Dedifferentiated amniotic fluid mesenchymal stem cell (primary cell): Measurements from ENCODE around the gene CFAP300.
A peak's percentile ranks its signal among the peaks of the same experiment; 100 is the strongest.

Experiments
- DNase-seq: peaks from one replicate; pipeline ENCODE4 v3.0.0-alpha.2; 2016; ENCODE audit errors: extremely low spot score

The CFAP300 gene

GRCh38 chr11:102047305-102047924, at the start of gene CFAP300:
CFAP300 (plus strand) TSS chr11:102047437; CDS start chr11:102047471, 34 bp downstream.
- peak; percentile 72 for DNase-seq

- DNase-seq: no peak
Observed at GRCh38 chr11:102001657-102002338, 45.4 kb upstream of the CFAP300 start.

GRCh38 chr11:102004220-102004619, 43.0 kb upstream of the CFAP300 start:
- DNase-seq: no peak

GRCh38 chr11:102005306-102005705, 41.9 kb upstream of the CFAP300 start:
- DNase-seq: no peak

- no peak for DNase-seq
Observed at GRCh38 chr11:102006835-102007566, 40.2 kb upstream of the CFAP300 start.

GRCh38 chr11:102007567-102008437, 39.4 kb upstream of the CFAP300 start:
- DNase-seq: peak; percentile 70

GRCh38 chr11:102010776-102011494, 36.3 kb upstream of the CFAP300 start:
- peak; percentile 86 for DNase-seq

GRCh38 chr11:102012946-102013345, 34.3 kb upstream of the CFAP300 start:
- no peak for DNase-seq

GRCh38 chr11:102014756-102015155, 32.5 kb upstream of the CFAP300 start:
- no peak for DNase-seq

- DNase-seq: no peak
Observed at GRCh38 chr11:102017026-102017425, 30.2 kb upstream of the CFAP300 start.

GRCh38 chr11:102026217-102026616, 21.0 kb upstream of the CFAP300 start:
- no peak for DNase-seq

GRCh38 chr11:102026959-102027358, 20.3 kb upstream of the CFAP300 start:
- DNase-seq: no peak

- no peak for DNase-seq
Observed at GRCh38 chr11:102036757-102037156, 10.5 kb upstream of the CFAP300 start.

- DNase-seq: peak; percentile 31
Observed at GRCh38 chr11:102046841-102047240, 396 bp upstream of the CFAP300 start.

GRCh38 chr11:102050927-102051575, 3.8 kb downstream of the CFAP300 start:
- DNase-seq: no peak

GRCh38 chr11:102061276-102061675, 14.0 kb downstream of the CFAP300 start:
- no peak for DNase-seq

GRCh38 chr11:102062106-102062505, 14.9 kb downstream of the CFAP300 start:
- no peak for DNase-seq

GRCh38 chr11:102064316-102064715, 17.1 kb downstream of the CFAP300 start:
- no peak for DNase-seq

- no peak for DNase-seq
Observed at GRCh38 chr11:102070766-102071165, 23.5 kb downstream of the CFAP300 start.
